Pericardium fibroblast (primary cell): Measurements from ENCODE around the gene LRSAM1. TPM values are rescaled to one million over a fixed set of nuclear protein-coding genes. Genes with fewer than 3 reads are reported as not detected.

ENCODE experiments used
- total RNA-seq: library from RNA; depleted of rRNA; stranded (reverse); fragments of >200 nt; gene quantifications from 2 replicates; pipeline ENCODE4 v1.2.3, GENCODE V29; 2015

LRSAM1 gene
- 9.2 and 10.7 TPM in 2 replicates for total RNA-seq

GRCh38 chr9:127450830-127451607 lies at the start of gene LRSAM1, which contains the start of gene RPL12:
TSS of gene LRSAM1 (plus strand) at chr9:127451510. CDS start at chr9:127454528, 3,018 bp downstream.
TSS of gene RPL12 (minus strand) at chr9:127451406. CDS start at chr9:127451317, 89 bp downstream.

GRCh38 chr9:127423934-127424675 lies 27.2 kb upstream of the LRSAM1 start, which contains the start of gene ZNF79:
TSS of gene ZNF79 (plus strand) at chr9:127424382. CDS start at chr9:127424788, 406 bp downstream.

Other genes starting within 250 kb of the LRSAM1 start
- gene GARNL3, start 186.7 kb upstream of the LRSAM1 start, total RNA-seq: 0.58 and 1.4 TPM in 2 replicates
- 0.43 and 10.0 TPM in 2 replicates for gene SLC2A8, start 54.3 kb upstream of the LRSAM1 start, total RNA-seq
- 2.5 and 4.3 TPM in 2 replicates for gene ZNF79, start 27.1 kb upstream of the LRSAM1 start, total RNA-seq
- 2,910 and 3,703 TPM in 2 replicates for gene RPL12, start 104 bp upstream of the LRSAM1 start, total RNA-seq
- 20.5 and 31.7 TPM in 2 replicates for gene STXBP1, start 160.8 kb downstream of the LRSAM1 start, total RNA-seq